ENCODE measurements around the gene SETD2. TPM values are rescaled to one million over a fixed set of nuclear protein-coding genes. Genes with fewer than 3 reads are reported as not detected.

The SETD2 gene
- total and polyA plus RNA-seq, 2 of the 8 experiments (the other 6 are each of a cell fraction or from before 2014, with no cell fraction given): 15.7 to 46.3 TPM

DNA sequence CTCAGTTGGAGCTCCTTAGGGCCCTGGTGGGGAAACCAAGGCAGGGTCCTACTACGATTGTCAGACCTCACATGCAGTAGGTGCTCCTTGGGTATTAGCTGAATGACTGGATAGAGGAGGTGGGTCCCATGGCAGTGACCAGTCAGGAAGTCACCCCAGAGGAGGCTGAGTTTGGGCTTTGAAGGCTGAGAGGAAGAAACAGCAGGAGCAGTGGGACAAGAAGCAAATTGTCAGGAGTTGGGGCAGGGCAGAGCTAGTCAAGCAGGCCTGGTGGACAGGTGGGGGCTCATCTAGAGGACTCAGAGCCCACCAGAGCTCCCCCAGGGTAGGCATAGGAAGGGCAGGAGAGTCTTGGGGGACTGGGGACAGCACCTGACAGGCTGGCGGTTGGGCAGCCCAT is 181.4 kb downstream of the SETD2 start:
- Histone ChIP-seq H3K4me1 (replicated peaks in 1 of 4; ENCODE audit: control insufficient read depth in 3 of 4, insufficient read depth in 4 of 4, low read length in 3 of 4) (peaks cover 3 to 28% (median 17%) of the 10 kb centered on the region in 4 experiments), H3K23ac (ENCODE audit: insufficient read length) (no peak overlapping the region), H3K56ac (replicated peaks; ENCODE audit: insufficient read length, low read depth, low read length) (no peak overlapping the region), H3K4me3 (ENCODE audit: extremely low read depth in 1 of 4, insufficient read depth in 2 of 4, low read depth in 3 of 4, low read length in 4 of 4) (0 out of 8 replicates have a peak overlapping the region, but pooled peaks of 1 of the 4 experiments have one; percentile 4), H3K4ac (replicated peaks; ENCODE audit: insufficient read length, low read depth, low read length) (no peak overlapping the region), H3K18ac (ENCODE audit: extremely low read depth, low read length) (no peak overlapping the region), H4K91ac (replicated peaks; ENCODE audit: insufficient read length, low read length) (no peak overlapping the region), H2AFZ (ENCODE audit: low read length) (no peak overlapping the region), H3K27me3 (replicated peaks in 1 of 4; ENCODE audit: control insufficient read depth in 3 of 4, extremely low read depth in 1 of 4, insufficient read depth in 3 of 4, low read length in 3 of 4) (peaks cover 0 to 13% (median 3%) of the 10 kb centered on the region in 4 experiments; a peak in 3 of 7 replicates), H2BK20ac (ENCODE audit: low read length) (no peak overlapping the region), H3K9me3 (ENCODE audit: insufficient read depth in 2 of 2, low read depth in 1 of 2, low read length in 1 of 2) (no peaks in the 10 kb centered on the region), H4K8ac (ENCODE audit: extremely low read depth, insufficient read depth, low read length) (no peak overlapping the region), H4K5ac (ENCODE audit: insufficient read length, low read depth, low read length) (no peak overlapping the region), H2BK15ac (ENCODE audit: low read length) (no peak overlapping the region), H3K14ac (ENCODE audit: insufficient read length) (no peak overlapping the region), H3K79me2 (ENCODE audit: control insufficient read depth in 1 of 2, insufficient read depth in 2 of 2, low read length in 2 of 2) (peaks cover 0 to 4% of the 10 kb centered on the region in 2 experiments; a peak in 1 of 4 replicates), H2BK120ac (replicated peaks; ENCODE audit: low read depth, low read length) (no peak overlapping the region), H2BK5ac (ENCODE audit: low read depth, low read length) (no peak overlapping the region), H4K20me1 (replicated peaks in 1 of 2; ENCODE audit: control insufficient read depth in 1 of 2, insufficient read depth in 2 of 2, low read length in 2 of 2) (peaks cover 6 to 19% of the 10 kb centered on the region in 2 experiments), H3K4me2 (ENCODE audit: insufficient read depth in 1 of 2, low read depth in 2 of 2, low read length in 2 of 2) (peak overlapping the region; percentile 34 to 55; a peak in 3 of 4 replicates), H3K9ac (replicated peaks in 1 of 4; ENCODE audit: extremely low read depth in 1 of 4, low read depth in 3 of 4, low read length in 3 of 4) (no peak overlapping the region), H3K79me1 (ENCODE audit: low read depth, low read length) (0 out of 2 replicates have a peak, but pooled peaks cover 2% of the 10 kb centered on the region), H2AK5ac (ENCODE audit: low read depth, low read length) (no peak overlapping the region), H2BK12ac (ENCODE audit: low read depth, low read length) (no peak overlapping the region), H3K36me3 (ENCODE audit: control insufficient read depth in 2 of 4, insufficient read depth in 4 of 4, low read length in 3 of 4) (no peaks in the 10 kb centered on the region), H3K23me2 (ENCODE audit: low read depth, low read length) (peaks cover 10% of the 10 kb centered on the region; the same call in 1 of the 2 replicates), H3K27ac (ENCODE audit: low read depth, low read length) (no peak overlapping the region)
- WGBS, 2 experiments (ENCODE audit: extremely low coverage in 1 of 2, insufficient coverage in 1 of 2, insufficient read length in 1 of 2, insufficient replicate concordance in 2 of 2, low coverage in 1 of 2, low lambda C conversion rate in 2 of 2, missing lambda C conversion rate in 1 of 2): 83% methylated on average over 2 of the region's 2 CpGs; no CpG with 5 or more reads in 1 of the 2 experiments
- TF ChIP-seq KDM1A (IDR thresholded peaks at IDR 0.05; ENCODE audit: borderline replicate concordance, low read length) (no peak), RXRA (IDR thresholded peaks at IDR 0.05; ENCODE audit: insufficient read depth, low read depth, low read length) (no peak), SP1 (IDR thresholded peaks at IDR 0.05; ENCODE audit: low read depth, low read length) (no peak), EZH2 (IDR thresholded peaks at IDR 0.05; ENCODE audit: low read depth, low read length, severe bottlenecking) (no peak), RAD21 (IDR thresholded peaks at IDR 0.05 in 1 of 2, conservative IDR thresholded peaks at IDR 0.05 in 1 of 2; ENCODE audit: low read depth in 2 of 2, low read length in 2 of 2) (no peak), NRF1 (IDR thresholded peaks at IDR 0.05; ENCODE audit: low read depth, low read length) (no peak), HDAC6 (IDR thresholded peaks at IDR 0.05; ENCODE audit: low read depth, low read length) (no peak), POLR2A (IDR thresholded peaks at IDR 0.05; ENCODE audit: control extremely low read depth in 1 of 2, low read depth in 2 of 2, low read length in 2 of 2) (no peak), RFX5 (IDR thresholded peaks at IDR 0.05; ENCODE audit: borderline replicate concordance, low read depth, low read length) (no peak), CHD2 (IDR thresholded peaks at IDR 0.05; ENCODE audit: low read length) (no peak), JUND (IDR thresholded peaks at IDR 0.05; ENCODE audit: low read length) (no peak), CBX5 (IDR thresholded peaks at IDR 0.05; ENCODE audit: low read depth, low read length) (no peak)
- ChIA-PET POLR2A (ENCODE audit: partially characterized antibody) (interaction anchor here (0.9 to 2.7 kb wide), 10 partner anchors 7 to 398 kb away, joined by 3 to 10 read pairs (median 4); partner anchors contain the start of gene PTPN23), CTCF (ENCODE audit: partially characterized antibody) (interaction anchor here (0.7 to 13.0 kb wide), 12 partner anchors 10 to 388 kb away, joined by 3 to 130 read pairs (median 3); no protein-coding TSS in a partner anchor)
- DNase-seq (ENCODE audit: low read depth in 1 of 2, low spot score in 2 of 2) (no peak), FAIRE-seq (no peak)

All from H1 (cell line).